HFFc6 (cell line): ENCODE data around the gene ATP1B2. TPM values are rescaled to one million over a fixed set of nuclear protein-coding genes. Genes with fewer than 3 reads are reported as not detected.

Experiments
- DNase-seq: peaks from one replicate; pipeline ENCODE4 v3.0.0-alpha.2; 2018
- H3K27ac Mint-ChIP-seq: 2 replicates; pipeline ENCODE4 v1.8.0; 2020; ENCODE audit warnings: mild to moderate bottlenecking, mixed read lengths
- H3K27me3 Mint-ChIP-seq: 2 replicates; pipeline ENCODE4 v1.8.0; 2021; ENCODE audit warnings: mild to moderate bottlenecking, moderate library complexity, mixed read lengths; ENCODE audit not compliant: insufficient read depth
- H3K36me3 Mint-ChIP-seq: 2 replicates; pipeline ENCODE4 v1.8.0; 2021; ENCODE audit warnings: low read depth, mixed read lengths
- H3K4me1 Mint-ChIP-seq: 2 replicates; pipeline ENCODE4 v1.8.0; 2020; ENCODE audit warnings: low read depth, mixed read lengths
- H3K4me3 Mint-ChIP-seq: 2 replicates; pipeline ENCODE4 v1.8.0; 2020; ENCODE audit warnings: mild to moderate bottlenecking, moderate library complexity, mixed read lengths
- H3K9me3 Mint-ChIP-seq: 2 replicates; pipeline ENCODE4 v1.8.0; 2020; ENCODE audit warnings: mild to moderate bottlenecking, mixed read lengths
- total RNA-seq, 6 experiments: library from RNA; stranded (reverse); fragmentation: NEBNext Ultra II Directional; extraction: Animal tissue kit (Norgen Biotek cat#: 25700); gene quantifications; 2 replicates in 1 of 6; 3 replicates in 5 of 6; pipeline ENCODE4 v1.2.3, GENCODE V29; 2021
- TF ChIP-seq, protein P1 (sequence below): fragments of 200-600 bp; sonication (generic); IDR thresholded peaks from 2 replicates; pipeline ENCODE4 v1.5.0; 2021; ENCODE audit warnings: antibody characterized with exemption, mild to moderate bottlenecking

The ATP1B2 gene
- total RNA-seq, 6 experiments from 2014 or later = not detected

DNA sequence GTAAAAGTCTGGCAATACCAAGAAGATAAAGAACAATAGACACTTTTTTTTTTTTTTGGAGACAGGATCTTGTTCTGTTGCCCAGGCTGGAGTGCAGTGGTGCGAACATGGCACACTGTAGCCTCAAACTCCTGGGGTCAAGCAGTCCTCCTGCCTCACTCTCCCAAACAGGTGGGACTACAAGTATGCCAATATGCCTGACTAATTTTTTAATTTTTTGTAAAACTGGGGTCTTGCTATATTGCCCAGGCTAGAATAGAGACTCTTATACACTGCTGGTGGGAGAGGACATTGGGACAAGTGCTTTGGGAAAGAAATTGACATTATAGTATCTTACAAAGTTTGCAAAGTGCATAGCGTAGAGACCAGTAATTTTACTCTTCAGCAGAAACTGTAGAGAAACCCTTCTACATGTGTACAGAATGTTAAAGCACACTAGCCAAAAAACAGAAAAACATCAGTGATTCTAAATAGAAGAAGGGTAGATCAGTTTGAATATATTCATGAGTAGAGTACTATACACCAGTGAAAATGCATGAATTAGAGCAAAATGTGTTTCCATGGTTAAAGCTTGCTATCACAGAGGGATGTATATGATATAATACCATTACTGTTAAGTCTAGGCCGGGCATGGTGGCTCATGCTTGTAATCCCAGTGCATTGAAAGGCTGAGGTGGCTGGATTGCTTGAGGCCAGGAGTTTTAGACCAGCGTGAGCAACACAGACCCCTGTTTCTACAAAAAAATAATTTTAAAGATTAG, 47.3 kb downstream of the ATP1B2 start:
- Mint-ChIP-seq H3K4me1 (no peaks in the 10 kb centered on the region), H3K4me3 (no peak overlapping the region), H3K27ac (no peak overlapping the region), H3K27me3 (no peaks in the 10 kb centered on the region; the same call in 1 of the 2 replicates), H3K9me3 (no peaks in the 10 kb centered on the region), H3K36me3 (peaks cover 33% of the 10 kb centered on the region)
- TF ChIP-seq, protein P1, sequence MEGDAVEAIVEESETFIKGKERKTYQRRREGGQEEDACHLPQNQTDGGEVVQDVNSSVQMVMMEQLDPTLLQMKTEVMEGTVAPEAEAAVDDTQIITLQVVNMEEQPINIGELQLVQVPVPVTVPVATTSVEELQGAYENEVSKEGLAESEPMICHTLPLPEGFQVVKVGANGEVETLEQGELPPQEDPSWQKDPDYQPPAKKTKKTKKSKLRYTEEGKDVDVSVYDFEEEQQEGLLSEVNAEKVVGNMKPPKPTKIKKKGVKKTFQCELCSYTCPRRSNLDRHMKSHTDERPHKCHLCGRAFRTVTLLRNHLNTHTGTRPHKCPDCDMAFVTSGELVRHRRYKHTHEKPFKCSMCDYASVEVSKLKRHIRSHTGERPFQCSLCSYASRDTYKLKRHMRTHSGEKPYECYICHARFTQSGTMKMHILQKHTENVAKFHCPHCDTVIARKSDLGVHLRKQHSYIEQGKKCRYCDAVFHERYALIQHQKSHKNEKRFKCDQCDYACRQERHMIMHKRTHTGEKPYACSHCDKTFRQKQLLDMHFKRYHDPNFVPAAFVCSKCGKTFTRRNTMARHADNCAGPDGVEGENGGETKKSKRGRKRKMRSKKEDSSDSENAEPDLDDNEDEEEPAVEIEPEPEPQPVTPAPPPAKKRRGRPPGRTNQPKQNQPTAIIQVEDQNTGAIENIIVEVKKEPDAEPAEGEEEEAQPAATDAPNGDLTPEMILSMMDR = no peak
- DNase-seq = no peak

DNA sequence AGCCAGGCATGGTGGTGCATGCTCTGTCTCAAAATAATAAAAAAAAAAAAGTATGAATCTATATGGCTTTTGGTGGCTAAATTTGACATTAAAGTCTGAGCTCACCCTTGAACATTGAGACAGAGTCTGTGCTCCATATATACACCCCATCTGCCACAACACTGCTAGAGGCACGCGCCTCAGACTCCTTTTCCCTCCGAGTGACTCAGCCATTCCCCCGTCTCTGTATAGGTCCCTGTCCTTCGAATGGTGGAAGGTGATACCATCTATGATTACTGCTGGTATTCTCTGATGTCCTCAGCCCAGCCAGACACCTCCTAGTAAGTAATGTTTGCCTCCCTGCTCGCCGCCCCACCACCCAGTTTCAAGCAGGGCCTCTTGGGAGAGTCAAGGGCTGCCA, 49.8 kb downstream of the ATP1B2 start:
- no peak for DNase-seq
- Mint-ChIP-seq H3K27me3 (peaks cover 16% of the 10 kb centered on the region), H3K9me3 (no peaks in the 10 kb centered on the region), H3K4me1 (peaks cover 15% of the 10 kb centered on the region), H3K27ac (no peak overlapping the region), H3K4me3 (no peak overlapping the region), H3K36me3 (peaks cover 27% of the 10 kb centered on the region)
- TF ChIP-seq, protein P1 = no peak

DNA sequence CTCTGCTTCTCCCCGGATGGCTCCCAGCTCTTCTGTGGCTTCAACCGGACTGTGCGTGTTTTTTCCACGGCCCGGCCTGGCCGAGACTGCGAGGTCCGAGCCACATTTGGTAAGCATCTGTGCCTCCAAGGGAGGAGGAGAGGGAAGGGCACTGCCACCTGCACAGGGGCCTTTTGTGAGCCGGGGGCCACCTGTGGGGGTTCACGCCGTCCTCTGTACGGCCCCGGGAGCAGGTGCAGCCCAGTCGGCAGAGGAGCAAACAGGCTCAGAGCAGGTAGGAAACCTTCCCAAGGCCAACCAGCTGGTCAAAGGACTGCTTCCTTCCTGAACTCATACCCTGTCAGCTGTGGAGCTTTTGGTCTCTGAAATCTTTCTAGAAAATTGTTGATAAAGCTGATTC, 51.0 kb downstream of the ATP1B2 start:
- DNase-seq = no peak
- Mint-ChIP-seq H3K36me3 (peaks cover 15% of the 10 kb centered on the region), H3K4me1 (peaks cover 19% of the 10 kb centered on the region), H3K4me3 (no peak overlapping the region), H3K27ac (no peak overlapping the region), H3K9me3 (no peaks in the 10 kb centered on the region), H3K27me3 (peaks cover 27% of the 10 kb centered on the region)
- TF ChIP-seq, protein P1 = no peak

DNA sequence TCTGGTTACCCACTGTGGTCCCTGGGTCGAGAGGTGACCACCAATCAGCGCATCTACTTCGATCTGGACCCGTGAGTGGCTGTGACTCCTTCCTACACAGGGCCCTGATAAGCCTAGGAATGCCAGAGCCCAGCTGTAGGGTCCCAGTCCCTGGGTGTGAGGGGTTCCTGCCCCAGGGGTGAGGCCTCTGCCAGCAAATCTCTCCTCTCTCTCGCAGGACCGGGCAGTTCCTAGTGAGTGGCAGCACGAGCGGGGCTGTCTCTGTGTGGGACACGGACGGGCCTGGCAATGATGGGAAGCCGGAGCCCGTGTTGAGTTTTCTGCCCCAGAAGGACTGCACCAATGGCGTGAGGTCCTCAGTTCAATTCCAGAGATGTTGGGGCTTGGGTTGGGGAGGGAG, 52.0 kb downstream of the ATP1B2 start:
- no peaks in the 10 kb centered on the region for H3K9me3 Mint-ChIP-seq
- H3K27ac Mint-ChIP-seq = no peak overlapping the region
- H3K36me3 Mint-ChIP-seq = peaks cover 14% of the 10 kb centered on the region
- TF ChIP-seq, protein P1 = no peak
- H3K4me3 Mint-ChIP-seq = no peak overlapping the region
- DNase-seq = no peak
- peaks cover 19% of the 10 kb centered on the region for H3K4me1 Mint-ChIP-seq
- H3K27me3 Mint-ChIP-seq = peaks cover 33% of the 10 kb centered on the region

DNA sequence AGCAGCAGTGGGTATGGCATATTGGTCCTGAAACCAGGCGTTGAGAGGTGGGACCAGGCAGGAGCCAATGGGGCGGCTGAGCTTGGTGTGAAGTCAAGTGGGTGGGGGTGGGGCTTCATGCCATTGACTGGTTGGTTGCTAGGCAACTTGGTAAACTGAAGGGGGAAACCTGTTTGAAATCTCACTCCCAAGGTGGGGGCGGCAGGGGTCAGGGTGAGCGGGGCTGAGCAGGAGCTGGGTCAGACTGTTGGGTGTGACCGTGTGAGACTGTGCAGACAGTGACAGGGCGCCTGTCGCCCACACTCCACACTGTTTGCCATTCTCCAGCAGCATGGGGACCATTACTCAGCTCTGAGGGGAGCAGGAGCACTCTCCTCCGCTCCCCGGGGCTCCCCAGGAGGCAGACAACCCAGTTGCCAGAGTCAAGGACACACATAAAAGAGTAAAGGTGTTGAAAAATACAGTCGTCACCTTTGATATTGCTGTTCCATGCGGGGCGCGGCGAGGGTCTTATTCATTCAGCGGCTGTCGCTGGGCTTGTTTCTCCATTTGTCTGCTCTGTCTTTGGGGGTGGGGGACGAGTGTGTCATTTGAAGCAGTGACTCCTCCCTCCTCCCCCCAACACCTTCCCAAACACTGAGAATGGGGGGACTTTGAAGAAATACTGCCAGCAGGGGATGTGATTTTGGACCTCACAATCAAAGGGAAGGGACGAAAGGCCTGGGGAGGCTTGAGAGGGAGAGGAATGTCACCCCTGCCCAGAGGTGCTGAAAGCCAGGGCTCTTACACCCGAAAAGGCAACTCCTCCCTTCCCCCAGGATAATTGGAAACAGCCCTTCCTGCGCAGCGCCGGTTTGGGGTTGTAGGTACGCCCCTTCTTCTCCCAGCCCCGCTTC, 53.1 kb downstream of the ATP1B2 start:
- H3K4me1 Mint-ChIP-seq = peaks cover 19% of the 10 kb centered on the region
- peaks cover 35% of the 10 kb centered on the region for H3K27me3 Mint-ChIP-seq
- TF ChIP-seq, protein P1 = no peak
- DNase-seq = no peak
- peaks cover 9% of the 10 kb centered on the region for H3K36me3 Mint-ChIP-seq
- no peaks in the 10 kb centered on the region for H3K9me3 Mint-ChIP-seq
- H3K4me3 Mint-ChIP-seq = peak overlapping the region; percentile 73
- peak overlapping the region; percentile 79 for H3K27ac Mint-ChIP-seq
